ENCODE measurements around the gene RP9.
A peak's percentile ranks its signal among the peaks of the same experiment; 100 is the strongest.

Gene RP9

DNA sequence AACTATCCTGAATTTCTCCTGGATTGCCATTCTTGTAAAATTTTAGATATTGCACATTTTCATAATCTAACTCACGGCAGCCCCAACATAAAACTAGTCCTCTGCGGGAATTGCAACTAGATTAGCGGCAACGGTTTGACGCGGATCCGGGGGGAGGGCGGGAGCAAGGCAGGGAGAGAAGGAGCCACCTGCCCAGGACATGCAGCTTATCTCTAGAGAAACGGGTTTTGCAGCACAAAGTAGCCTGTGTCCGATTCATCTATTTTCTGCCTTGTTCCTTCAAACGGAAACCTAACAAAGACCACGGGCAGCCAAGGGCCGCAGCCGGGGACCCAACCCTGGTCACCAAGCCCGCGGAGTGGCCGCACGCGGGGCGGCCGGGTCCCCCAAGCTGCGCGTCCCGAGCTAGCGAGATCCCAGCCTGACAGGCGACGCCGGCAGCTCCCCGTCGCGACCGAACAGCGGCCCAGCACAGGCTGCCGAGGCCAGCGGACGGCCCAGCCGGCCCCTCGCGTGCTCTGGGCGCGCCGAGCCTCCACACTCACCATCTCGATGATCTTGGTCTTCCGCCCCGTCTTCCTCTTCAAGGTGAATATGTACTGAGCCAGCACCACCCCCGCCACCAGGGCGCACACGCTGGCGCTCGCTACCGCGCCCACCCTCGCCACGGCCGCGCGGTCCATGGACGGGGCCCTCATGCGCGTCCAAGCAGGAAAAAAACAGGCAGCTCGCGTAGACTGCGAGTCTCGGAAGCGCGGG, 47.0 kb downstream of the RP9 start, which contains the start of gene NT5C3A:
TSS of gene NT5C3A (minus strand) at position 754 of the 759 bp plus-strand sequence. CDS start at position 683, 71 bp downstream.
- DNase-seq = peak in 4 of 14 donors; percentile 39 to 76 (median 54)

DNA sequence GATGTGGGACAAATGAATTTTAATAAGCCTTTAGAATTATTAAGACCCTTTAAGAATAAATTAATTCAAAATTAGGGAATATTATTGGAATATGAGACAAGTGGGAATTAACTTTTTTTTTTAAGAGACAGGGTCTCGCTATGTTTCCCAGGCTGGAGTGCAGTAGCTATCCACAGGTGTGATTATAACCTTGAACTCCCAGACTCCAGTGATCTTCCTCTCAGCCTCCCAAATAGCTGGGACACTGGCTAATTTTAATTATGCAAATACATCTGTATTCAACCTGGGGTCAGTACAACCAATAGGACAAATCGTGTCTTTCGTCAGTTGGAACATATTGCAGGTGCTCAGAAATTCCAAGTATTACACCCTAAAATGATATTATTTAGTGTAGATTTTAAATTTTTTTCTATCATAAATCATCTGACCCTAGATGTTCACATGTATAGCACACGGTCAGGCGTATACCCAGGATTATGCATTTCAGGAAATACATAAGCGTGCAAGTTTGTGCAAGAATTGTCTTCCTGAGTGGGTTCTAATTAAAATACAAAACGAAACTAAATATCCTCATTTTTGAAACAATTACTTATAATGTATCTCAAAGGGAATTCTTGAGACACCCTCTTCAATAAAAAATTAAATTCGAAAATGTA, 47.8 kb downstream of the RP9 start:
- DNase-seq = no peak

DNA sequence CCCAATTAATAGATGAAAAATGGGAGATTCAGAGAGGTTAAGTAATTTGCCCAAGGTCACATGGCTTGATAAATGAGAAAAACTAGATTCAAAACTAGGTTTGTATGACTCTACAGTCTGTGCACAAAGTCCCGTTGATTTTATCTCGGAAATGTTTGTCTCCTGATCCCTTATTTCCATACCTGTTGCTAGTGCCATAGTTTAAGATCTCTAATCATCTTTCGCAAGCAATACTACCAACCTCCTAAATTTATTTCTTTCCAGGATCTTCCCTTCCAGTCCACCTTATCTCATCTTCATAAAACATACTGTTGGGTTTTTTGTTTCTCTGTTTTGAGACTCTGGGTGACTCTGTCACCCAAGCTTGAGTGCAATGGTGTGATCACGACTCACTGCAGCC, 49.6 kb downstream of the RP9 start:
- DNase-seq = no peak

DNA sequence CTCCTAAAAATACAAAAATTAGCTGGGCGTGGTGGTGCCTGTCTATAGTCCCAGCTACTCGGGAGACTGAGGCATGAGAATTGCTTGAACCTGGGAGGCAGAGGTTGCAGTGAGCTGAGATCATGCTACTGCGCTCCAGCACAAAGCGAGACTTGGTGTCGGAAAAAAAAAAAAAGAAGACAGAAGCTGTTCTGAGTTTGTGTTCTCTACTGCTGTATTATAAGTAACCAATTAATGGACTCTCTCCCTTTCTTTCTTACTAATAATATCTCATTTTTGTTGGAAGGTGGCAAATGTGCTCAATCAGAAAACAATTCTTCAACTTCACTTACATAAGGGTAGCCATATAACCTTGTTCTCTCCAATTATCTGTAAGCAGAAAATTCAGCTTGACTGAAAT, 54.0 kb downstream of the RP9 start:
- DNase-seq = no peak

DNA sequence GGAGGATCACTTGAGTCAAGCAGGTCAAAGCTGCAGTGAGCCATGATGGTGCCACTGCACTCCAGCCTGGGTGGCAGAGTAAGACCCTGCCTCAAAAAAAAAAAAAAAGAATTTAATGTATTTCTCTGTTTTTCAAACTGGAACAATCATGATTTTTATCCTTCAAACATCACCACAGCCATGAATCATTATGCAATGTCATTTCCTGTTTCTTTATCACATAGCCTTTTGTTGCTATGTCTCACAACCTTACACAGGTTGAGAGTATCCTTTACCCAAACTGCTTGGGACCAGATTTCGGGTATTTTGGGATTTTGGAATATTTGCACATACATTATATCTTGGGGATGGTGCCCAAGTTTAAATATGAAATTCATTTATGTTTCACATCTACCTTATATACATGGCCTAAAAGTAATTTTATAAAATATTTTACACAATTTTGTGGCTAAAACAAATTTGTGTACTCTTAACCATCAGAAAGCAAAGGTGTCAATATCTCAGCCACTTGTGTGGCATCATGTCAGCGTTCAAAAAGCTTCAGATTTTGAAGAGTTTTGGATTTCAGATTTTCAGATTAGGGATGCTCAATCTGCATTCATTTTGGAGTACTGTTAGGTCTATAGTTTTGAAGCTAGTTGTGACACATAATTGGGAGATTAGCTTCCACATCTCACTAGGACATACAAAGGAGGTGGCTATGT, 54.8 kb downstream of the RP9 start:
- no peak for DNase-seq

DNA sequence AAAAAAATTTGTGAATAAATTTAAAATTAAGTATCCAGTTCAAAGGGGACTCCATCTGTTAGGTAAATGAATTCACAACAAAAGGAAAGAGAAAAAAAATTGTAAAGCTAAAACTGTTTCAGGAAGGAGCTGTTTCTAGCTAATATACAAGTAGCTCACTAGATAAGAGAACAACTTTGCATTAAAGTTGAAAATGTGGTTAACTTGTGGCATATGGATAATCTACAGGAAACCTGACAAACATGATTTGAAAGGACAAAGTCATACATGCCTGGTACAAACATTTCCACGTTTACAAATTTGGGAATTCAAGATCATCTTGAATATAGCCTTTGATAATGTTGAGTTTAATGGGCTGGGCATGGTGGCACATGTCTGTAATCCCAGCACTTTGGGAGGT, 55.5 kb downstream of the RP9 start:
- DNase-seq = no peak

DNA sequence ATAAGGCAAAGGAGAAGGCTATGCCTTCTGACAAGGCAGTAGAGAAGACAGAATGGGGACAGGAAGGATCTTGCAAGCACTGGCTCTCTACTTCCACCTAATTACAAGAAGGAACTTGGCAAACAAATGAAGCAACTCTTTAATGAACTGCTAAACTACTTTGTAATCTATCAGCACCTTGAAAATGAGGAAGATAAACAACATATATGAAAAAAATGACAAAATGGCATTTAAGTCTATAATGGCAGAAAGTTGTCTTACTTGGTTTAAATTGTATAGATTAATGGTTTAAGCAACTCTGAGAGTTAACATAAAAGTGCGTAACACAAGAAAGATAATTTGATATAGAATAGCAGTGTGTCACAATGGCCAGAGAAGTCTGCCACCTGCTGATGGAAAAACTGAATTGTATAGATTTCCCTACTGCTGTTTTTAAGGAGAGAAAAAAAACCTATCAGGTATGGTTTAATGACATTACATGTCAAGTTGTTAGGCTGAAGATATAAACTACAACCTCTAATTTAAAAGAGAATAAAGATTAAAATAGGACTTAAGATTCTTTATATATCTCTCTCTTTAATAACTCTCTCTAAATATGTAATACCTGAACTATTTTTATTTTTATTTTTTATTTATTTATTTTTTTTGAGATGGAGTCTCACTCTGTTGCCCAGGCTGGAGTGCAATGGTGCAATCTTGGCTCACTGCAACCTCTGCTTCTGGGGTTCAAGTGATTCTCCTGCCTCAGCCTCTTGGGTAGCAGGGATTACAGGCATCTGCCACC, 58.5 kb downstream of the RP9 start:
- DNase-seq = no peak

DNA sequence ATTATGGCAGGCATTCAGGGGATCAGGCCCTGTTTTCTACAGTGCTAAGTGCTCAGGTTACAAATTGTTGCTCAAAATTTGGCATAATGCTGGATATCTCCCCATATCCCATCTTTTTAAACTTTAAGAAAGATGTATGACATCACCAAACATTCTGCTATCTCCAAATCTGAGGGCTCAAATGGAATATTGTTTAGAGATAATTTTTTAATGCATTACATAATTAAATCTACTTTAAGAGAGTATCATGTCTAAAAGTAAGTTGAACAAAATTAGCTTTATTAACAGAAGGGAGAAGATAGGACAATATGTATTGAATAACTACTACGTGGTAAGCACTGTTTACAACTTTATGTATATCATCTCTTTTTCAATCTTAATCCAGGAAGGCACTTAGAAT, 60.5 kb downstream of the RP9 start:
- DNase-seq = no peak

DNA sequence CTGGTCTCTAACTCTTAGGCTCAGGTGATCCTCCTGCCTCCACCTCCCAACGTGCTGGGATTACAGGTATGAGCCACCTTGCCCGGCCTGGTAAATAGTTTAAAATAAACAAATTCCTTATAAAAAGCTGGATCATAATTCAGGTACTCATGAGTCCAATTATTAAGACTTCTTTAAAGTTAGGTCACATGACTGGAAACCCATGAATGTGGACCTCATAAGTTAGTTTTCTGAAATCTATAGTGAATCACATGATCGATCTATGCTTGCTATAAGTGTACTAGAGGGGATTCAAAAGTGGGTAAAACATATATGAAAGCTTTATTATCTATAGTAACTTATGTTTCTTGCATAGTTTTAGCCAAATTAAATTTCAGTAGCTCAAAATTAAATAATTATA, 60.9 kb downstream of the RP9 start:
- DNase-seq = no peak

DNA sequence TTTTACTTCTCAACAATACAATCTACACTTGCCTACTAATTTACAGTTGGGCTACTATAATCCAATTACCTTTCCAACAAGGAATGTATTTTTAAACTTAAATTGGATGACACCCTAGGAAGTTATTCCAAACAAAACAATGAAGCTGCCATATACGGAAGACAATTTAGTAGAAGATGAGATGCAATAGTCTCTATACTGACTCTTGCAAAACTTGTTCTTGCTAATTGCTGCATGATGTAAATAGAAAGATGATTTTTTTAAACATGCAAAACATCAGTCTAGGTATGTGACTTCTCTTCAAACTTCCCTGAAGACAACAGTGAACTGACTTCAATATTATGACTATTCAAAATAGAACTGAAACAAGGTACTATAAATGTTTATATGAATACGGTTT, 64.2 kb downstream of the RP9 start:
- no peak for DNase-seq

Data from C1 segment of cervical spinal cord (tissue), 14 donors.